RWPE1 (cell line): ENCODE data around the gene MTARC2.

ENCODE experiments used
- CTCF ChIA-PET: fragments of 350-600 bp; sonication (Branson Sonifier 250); formaldehyde crosslinking; extraction: SDS; loops from one replicate; lab custom pipeline; 2021; lab: Yijun Ruan, JAX
- POLR2A ChIA-PET: fragments of 400-600 bp; formaldehyde crosslinking; extraction: SDS; loops from one replicate; lab custom pipeline; 2020; ENCODE audit warnings: antibody characterized with exemption; ENCODE audit not compliant: low non-redundant PET; lab: Yijun Ruan, JAX
- DNase-seq: peaks from one replicate; pipeline ENCODE4 v3.0.0; 2012; ENCODE audit warnings: low spot score
- H3K27ac ChIP-seq: fragments of 450-650 bp; 2 replicates; pipeline ENCODE4 v1.5.1; 2017
- CTCF ChIP-seq: fragments of 450-650 bp; conservative IDR thresholded peaks from 2 replicates; pipeline ENCODE4 v1.5.1; 2017; ENCODE audit warnings: low read depth, mild to moderate bottlenecking

Gene MTARC2

GRCh38 chr1:220807726-220808125, 59.6 kb downstream of the MTARC2 start:
- POLR2A ChIA-PET = no interaction called here
- no peak for DNase-seq
- CTCF ChIA-PET = interaction anchor here (0.6 to 1.3 kb wide), 3 partner anchors 13 to 396 kb away, joined by 3 to 5 read pairs (median 3); no protein-coding TSS in a partner anchor
- H3K27ac ChIP-seq = no peak overlapping the region
- TF ChIP-seq CTCF = no peak

GRCh38 chr1:220808345-220809186, 60.4 kb downstream of the MTARC2 start:
- ChIA-PET CTCF (interaction anchor here (0.7 to 0.8 kb wide), 2 partner anchors 395 to 527 kb away, joined by 3 read pairs; no protein-coding TSS in a partner anchor), POLR2A (no interaction called here)
- no peak for TF ChIP-seq CTCF

GRCh38 chr1:220809187-220809550, 61.0 kb downstream of the MTARC2 start:
- H3K27ac ChIP-seq = no peak overlapping the region
- no peak for DNase-seq
- no peak for TF ChIP-seq CTCF
- ChIA-PET CTCF (interaction anchor here (0.7 kb wide), 1 partner anchor 528 kb away, joined by 3 read pairs; no protein-coding TSS in a partner anchor), POLR2A (no interaction called here)

More at GRCh38 chr1:220808345-220809186, 60.4 kb downstream of the MTARC2 start:
- no peak overlapping the region for H3K27ac ChIP-seq
- no peak for DNase-seq

GRCh38 chr1:220809704-220810103, 61.6 kb downstream of the MTARC2 start:
- ChIA-PET POLR2A (no interaction called here), CTCF (interaction anchor here (0.6 to 1.5 kb wide), 7 partner anchors 9 to 840 kb away, joined by 3 to 7 read pairs (median 4); no protein-coding TSS in a partner anchor)

GRCh38 chr1:220810179-220810653, 62.1 kb downstream of the MTARC2 start:
- peak; percentile 89 for TF ChIP-seq CTCF
- H3K27ac ChIP-seq = no peak overlapping the region
- peak; percentile 64 for DNase-seq
- POLR2A ChIA-PET = no interaction called here
- CTCF ChIA-PET = interaction anchor here (0.5 to 1.6 kb wide), 14 partner anchors 10 to 1206 kb away, joined by 3 to 8 read pairs (median 3); partner anchors contain the start of gene HLX

More at GRCh38 chr1:220809704-220810103, 61.6 kb downstream of the MTARC2 start:
- no peak for TF ChIP-seq CTCF
- no peak overlapping the region for H3K27ac ChIP-seq
- DNase-seq = no peak

GRCh38 chr1:220810963-220811362, 62.8 kb downstream of the MTARC2 start:
- ChIA-PET CTCF (interaction anchor here (0.5 to 1.6 kb wide), 9 partner anchors 11 to 983 kb away, joined by 3 to 8 read pairs (median 3); partner anchors contain the start of gene HLX), POLR2A (no interaction called here)
- no peak for TF ChIP-seq CTCF
- no peak for DNase-seq
- no peak overlapping the region for H3K27ac ChIP-seq
